Measurements from ENCODE around the gene CRTC3. TPM values are rescaled to one million over a fixed set of nuclear protein-coding genes. Genes with fewer than 3 reads are reported as not detected.
"Not testable (repeated sequence)": the region's sequence is repeated elsewhere in the genome, so short reads cannot be mapped to it uniquely, and the experiment has no call there.

CRTC3 gene
- total RNA-seq, 2 experiments from 2014 or later, result 28.9 to 30.3 TPM

GRCh38 chr15:90510781-90511180 is 18.9 kb upstream of the CRTC3 start:
- Mint-ChIP-seq H3K4me1 (peaks cover 13% of the 10 kb centered on the region), H3K27ac (peak overlapping the region; percentile 21), H3K36me3 (peaks cover 14% of the 10 kb centered on the region)
- DNase-seq, H3K4me3 Mint-ChIP-seq, H3K9me3 Mint-ChIP-seq, H3K27me3 Mint-ChIP-seq: not testable (repeated sequence)

DNA sequence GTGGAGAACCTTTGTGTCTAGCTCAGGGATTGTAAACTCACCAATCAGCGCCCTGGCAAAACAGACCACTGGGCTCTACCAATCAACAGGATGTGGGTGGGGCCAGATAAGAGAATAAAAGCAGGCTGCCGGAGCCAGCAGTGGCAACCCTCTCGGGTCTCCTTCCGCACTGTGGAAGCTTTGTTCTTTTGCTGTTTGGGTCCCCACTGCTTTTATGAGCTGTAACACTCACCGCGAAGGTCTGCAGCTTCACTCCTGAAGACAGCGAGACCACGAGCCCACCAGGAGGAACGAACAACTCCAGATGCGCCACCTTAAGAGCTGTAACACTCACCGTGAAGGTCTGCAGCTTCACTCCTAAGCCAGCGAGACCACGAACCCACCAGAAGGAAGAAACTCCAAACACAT is 18.5 kb upstream of the CRTC3 start:
- not testable (repeated sequence) for H3K27me3 Mint-ChIP-seq, H3K9me3 Mint-ChIP-seq
- Mint-ChIP-seq H3K36me3 (peaks cover 14% of the 10 kb centered on the region), H3K4me3 (peak overlapping the region; percentile 66), H3K4me1 (peaks cover 13% of the 10 kb centered on the region), H3K27ac (peak overlapping the region; percentile 21)
- DNase-seq, result peak; percentile 35

- no peak overlapping the region for H3K27ac Mint-ChIP-seq
- no peak overlapping the region for H3K4me3 Mint-ChIP-seq
- DNase-seq, result no peak
- peaks cover 13% of the 10 kb centered on the region for H3K4me1 Mint-ChIP-seq
- H3K27me3 Mint-ChIP-seq, result no peaks in the 10 kb centered on the region
- peaks cover 3% of the 10 kb centered on the region for H3K9me3 Mint-ChIP-seq
- H3K36me3 Mint-ChIP-seq, result peaks cover 12% of the 10 kb centered on the region
Measured at GRCh38 chr15:90512276-90512675, 17.4 kb upstream of the CRTC3 start.

DNA sequence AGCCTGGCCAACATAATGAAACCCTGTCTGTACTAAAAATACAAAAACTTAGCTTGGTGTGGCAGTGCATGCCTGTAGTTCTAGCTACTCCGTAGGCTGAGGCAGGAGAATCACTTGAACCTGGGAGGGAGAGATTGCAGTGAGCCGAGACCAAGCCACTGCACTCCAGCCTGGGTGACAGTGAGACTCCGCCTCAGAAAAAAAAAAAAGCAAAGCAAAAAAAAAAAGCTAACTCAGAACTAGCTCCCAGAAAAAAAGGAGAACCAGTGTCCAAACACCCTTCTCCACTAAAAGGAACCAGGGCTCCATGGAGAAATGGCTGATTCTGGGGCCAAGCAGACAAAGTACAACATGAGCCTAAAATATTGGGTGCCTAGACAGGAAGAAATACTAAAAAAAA is 16.7 kb upstream of the CRTC3 start:
- Mint-ChIP-seq H3K27me3 (no peaks in the 10 kb centered on the region), H3K4me3 (no peak overlapping the region), H3K4me1 (peaks cover 13% of the 10 kb centered on the region), H3K36me3 (peaks cover 11% of the 10 kb centered on the region), H3K27ac (no peak overlapping the region), H3K9me3 (peaks cover 3% of the 10 kb centered on the region)
- no peak for DNase-seq

DNA sequence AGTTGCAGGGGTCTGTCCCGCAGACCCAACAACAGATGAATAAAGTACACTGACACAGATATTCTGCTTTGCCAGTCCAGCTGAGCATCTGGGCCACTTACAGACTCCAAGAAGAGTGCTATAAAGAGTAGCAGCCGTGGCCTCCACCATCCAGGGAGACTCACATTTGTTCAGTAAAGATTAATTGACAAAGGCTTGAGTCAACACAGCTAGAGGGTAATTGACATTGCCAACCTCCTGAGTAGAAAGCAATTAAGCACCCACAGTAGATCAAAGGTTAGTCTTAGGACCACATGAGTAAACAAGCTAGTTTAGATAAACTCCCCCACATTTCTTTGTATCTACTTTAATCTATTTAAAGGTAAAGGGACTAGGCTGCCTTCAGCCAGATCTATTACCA is 16.3 kb upstream of the CRTC3 start:
- Mint-ChIP-seq H3K27ac (no peak overlapping the region), H3K27me3 (no peaks in the 10 kb centered on the region), H3K4me1 (peaks cover 13% of the 10 kb centered on the region), H3K36me3 (peaks cover 11% of the 10 kb centered on the region), H3K4me3 (no peak overlapping the region), H3K9me3 (peaks cover 3% of the 10 kb centered on the region)
- no peak for DNase-seq

DNA sequence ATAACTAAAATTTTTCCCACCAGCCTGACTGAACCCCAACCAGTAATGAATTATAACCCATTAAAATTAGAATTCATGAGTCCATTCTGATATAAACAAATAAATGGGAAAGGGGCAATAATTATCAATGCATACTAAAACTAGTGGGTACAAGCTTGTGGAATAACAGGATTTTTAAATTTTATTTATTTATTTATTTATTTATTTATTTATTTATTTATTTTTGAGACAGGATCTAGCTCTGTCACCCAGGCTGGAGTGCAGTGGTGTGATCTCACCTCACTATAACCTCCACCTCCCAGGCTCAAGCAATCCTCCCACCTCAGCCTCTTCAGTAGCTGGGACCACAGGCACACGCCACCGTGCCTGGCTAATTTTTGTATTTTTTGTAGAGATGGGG is 15.8 kb upstream of the CRTC3 start:
- DNase-seq, H3K27me3 Mint-ChIP-seq, H3K4me3 Mint-ChIP-seq, H3K9me3 Mint-ChIP-seq, H3K27ac Mint-ChIP-seq: not testable (repeated sequence)
- Mint-ChIP-seq H3K4me1 (peaks cover 13% of the 10 kb centered on the region), H3K36me3 (peaks cover 11% of the 10 kb centered on the region)

DNA sequence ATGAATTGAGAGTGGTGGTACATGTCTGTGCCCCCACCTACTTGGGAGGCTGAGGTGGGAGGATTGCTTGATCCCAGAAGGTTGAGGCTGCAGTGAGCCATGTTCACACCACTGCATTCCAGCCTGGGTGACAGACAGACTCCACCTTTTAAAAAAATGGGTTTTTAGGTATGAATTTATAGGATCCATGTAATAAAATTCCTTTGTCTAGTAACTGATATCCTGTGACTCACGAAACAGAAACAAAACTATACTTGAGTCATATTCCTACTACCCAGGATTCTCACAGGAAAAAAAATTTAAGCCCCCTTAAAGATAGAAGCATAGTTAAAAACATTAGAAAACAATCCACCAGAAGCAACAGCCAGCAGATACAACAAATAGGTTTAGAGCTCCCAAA is 10.0 kb upstream of the CRTC3 start:
- H3K36me3 Mint-ChIP-seq, result no peaks in the 10 kb centered on the region
- H3K4me1 Mint-ChIP-seq, result peaks cover 8% of the 10 kb centered on the region
- no peak for DNase-seq
- no peak overlapping the region for H3K27ac Mint-ChIP-seq
- no peaks in the 10 kb centered on the region for H3K27me3 Mint-ChIP-seq
- no peak overlapping the region for H3K4me3 Mint-ChIP-seq
- H3K9me3 Mint-ChIP-seq, result no peaks in the 10 kb centered on the region

GRCh38 chr15:90520365-90520764 is 9.4 kb upstream of the CRTC3 start:
- peaks cover 9% of the 10 kb centered on the region for H3K4me1 Mint-ChIP-seq
- no peak overlapping the region for H3K4me3 Mint-ChIP-seq
- H3K36me3 Mint-ChIP-seq, result no peaks in the 10 kb centered on the region
- H3K27me3 Mint-ChIP-seq, result no peaks in the 10 kb centered on the region
- DNase-seq, result no peak
- H3K9me3 Mint-ChIP-seq, result no peaks in the 10 kb centered on the region
- no peak overlapping the region for H3K27ac Mint-ChIP-seq

GRCh38 chr15:90523373-90523772 is 6.3 kb upstream of the CRTC3 start:
- no peak for DNase-seq
- Mint-ChIP-seq H3K4me3 (no peak overlapping the region), H3K27ac (no peak overlapping the region), H3K9me3 (no peaks in the 10 kb centered on the region), H3K27me3 (no peaks in the 10 kb centered on the region), H3K4me1 (peaks cover 10% of the 10 kb centered on the region), H3K36me3 (no peaks in the 10 kb centered on the region)

- not testable (repeated sequence) for H3K9me3 Mint-ChIP-seq, DNase-seq, H3K36me3 Mint-ChIP-seq, H3K27ac Mint-ChIP-seq, H3K4me3 Mint-ChIP-seq, H3K27me3 Mint-ChIP-seq
- H3K4me1 Mint-ChIP-seq, result peaks cover 16% of the 10 kb centered on the region
Measured at GRCh38 chr15:90524018-90524803, 5.5 kb upstream of the CRTC3 start.

- Mint-ChIP-seq H3K4me3 (peak overlapping the region; percentile 78), H3K36me3 (peaks cover 12% of the 10 kb centered on the region), H3K27me3 (no peaks in the 10 kb centered on the region), H3K27ac (peak overlapping the region; percentile 87), H3K9me3 (peaks cover 3% of the 10 kb centered on the region), H3K4me1 (peaks cover 41% of the 10 kb centered on the region)
- DNase-seq, result no peak
Measured at GRCh38 chr15:90529011-90529370, 732 bp upstream of the CRTC3 start.

DNA sequence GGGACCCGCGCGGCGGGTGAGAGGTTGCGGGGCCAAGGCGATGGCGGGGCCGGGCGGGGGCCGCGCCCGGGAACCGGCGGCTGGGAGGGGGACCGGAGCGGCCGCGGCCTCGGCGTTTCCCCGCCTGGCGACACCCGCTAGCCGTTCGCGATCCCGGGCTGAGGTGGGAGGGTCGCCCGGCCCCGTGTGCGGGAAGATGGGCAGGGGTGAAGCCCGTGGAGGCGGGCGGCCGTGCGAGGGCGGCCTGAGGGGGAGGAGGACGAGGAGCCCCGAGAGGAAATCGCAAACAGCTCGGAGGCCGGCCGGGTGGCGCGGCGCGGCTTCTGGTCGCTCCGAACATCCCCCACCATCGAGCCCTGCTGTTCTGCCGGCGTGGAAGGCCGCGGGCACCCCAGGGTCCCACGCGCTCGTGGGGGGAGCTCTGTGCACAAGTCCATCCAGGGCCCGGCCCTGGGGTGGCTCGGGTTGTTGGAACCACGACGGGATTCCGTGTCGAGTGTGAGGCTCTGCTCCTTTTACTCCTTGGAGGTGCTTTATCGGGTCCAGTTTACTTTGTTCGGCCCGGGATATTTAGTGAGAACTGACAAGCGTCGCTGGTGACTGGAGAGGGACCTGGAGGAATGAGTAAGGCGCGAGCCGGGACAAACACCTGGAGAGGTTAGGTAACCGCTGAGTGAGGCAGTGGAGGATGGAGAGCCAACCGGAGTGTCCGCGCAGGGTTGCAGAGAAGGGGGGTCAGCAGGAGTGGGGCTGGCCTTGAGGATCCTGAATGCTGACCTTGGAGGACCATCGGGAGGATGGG is 728 bp downstream of the CRTC3 start:
- no peaks in the 10 kb centered on the region for H3K27me3 Mint-ChIP-seq
- peaks cover 12% of the 10 kb centered on the region for H3K36me3 Mint-ChIP-seq
- peaks cover 3% of the 10 kb centered on the region for H3K9me3 Mint-ChIP-seq
- peak; percentile 62 for DNase-seq
- H3K4me1 Mint-ChIP-seq, result peaks cover 45% of the 10 kb centered on the region
- H3K27ac Mint-ChIP-seq, result peak overlapping the region; percentile 84
- H3K4me3 Mint-ChIP-seq, result peak overlapping the region; percentile 96

DNA sequence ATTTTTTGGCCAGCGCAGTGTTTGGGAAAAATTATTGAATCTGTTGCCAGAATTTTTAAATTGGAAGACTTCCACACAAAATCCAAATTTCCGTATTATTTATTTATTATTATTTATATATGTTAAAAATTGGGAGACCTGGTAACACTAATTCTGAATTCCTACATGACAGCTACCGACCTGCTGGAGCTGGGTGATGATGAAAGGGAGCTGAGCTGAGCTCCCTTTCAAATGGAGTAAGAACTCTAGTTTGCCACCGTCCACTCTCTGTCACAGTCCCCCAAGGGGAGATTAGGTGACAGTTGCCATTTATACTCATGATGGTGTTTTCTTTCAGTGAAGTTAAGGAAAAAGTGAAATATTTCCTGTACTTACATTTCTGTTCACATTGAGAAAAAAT is 1.4 kb downstream of the CRTC3 start:
- H3K4me3 Mint-ChIP-seq, result peak overlapping the region; percentile 96
- no peaks in the 10 kb centered on the region for H3K27me3 Mint-ChIP-seq
- H3K36me3 Mint-ChIP-seq, result peaks cover 12% of the 10 kb centered on the region
- H3K9me3 Mint-ChIP-seq, result peaks cover 3% of the 10 kb centered on the region
- H3K4me1 Mint-ChIP-seq, result peaks cover 52% of the 10 kb centered on the region
- no peak for DNase-seq
- peak overlapping the region; percentile 84 for H3K27ac Mint-ChIP-seq

DNA sequence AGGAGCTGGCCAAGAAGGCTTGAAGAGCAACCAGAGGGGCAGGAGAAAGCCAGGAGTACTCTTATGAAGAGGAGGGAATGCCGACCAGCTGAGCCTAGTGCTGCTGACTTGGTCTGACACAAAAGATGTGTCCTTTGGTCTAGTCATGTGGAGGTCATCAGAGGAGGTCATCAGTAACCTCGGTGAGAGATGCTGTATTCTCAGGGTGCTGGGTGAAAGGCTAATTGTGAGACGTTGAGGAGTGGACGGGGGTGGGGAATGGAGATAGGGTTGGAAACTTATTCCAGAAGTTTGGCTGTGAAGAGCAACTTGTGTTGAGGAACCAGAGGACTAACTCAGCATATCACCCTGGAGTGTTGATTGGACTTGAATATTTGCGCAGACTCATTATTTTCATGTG is 5.5 kb downstream of the CRTC3 start:
- peaks cover 3% of the 10 kb centered on the region for H3K9me3 Mint-ChIP-seq
- H3K4me1 Mint-ChIP-seq, result peaks cover 80% of the 10 kb centered on the region
- no peaks in the 10 kb centered on the region for H3K27me3 Mint-ChIP-seq
- no peak for DNase-seq
- H3K36me3 Mint-ChIP-seq, result peaks cover 34% of the 10 kb centered on the region
- H3K27ac Mint-ChIP-seq, result no peak overlapping the region
- no peak overlapping the region for H3K4me3 Mint-ChIP-seq

DNA sequence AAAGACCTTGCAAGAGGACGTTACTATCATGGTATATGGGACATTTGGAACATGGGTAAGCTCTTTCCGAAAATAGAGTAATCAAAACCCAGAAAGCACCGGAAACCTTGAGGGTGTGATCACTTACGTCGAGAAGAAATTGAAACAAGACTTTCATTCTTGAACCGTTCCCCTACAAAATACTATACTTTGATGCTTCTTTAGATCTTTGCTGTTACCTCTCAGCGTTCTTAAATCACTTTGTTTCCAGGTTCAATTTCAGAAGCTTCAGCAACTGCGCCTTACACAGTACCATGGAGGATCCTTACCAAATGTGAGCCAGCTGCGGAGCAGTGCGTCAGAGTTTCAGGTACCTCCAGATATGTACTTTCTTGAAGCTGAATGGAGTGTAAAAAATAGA is 10.1 kb downstream of the CRTC3 start:
- Mint-ChIP-seq H3K36me3 (peaks cover 41% of the 10 kb centered on the region), H3K4me1 (peaks cover 66% of the 10 kb centered on the region)
- peak; percentile 31 for DNase-seq

GRCh38 chr15:90540768-90541167 is 11.0 kb downstream of the CRTC3 start:
- H3K36me3 Mint-ChIP-seq, result peaks cover 51% of the 10 kb centered on the region

More for the DNA sequence above, 10.1 kb downstream of the CRTC3 start:
- Mint-ChIP-seq H3K27ac (peak overlapping the region; percentile 91), H3K4me3 (peak overlapping the region; percentile 77), H3K27me3 (no peaks in the 10 kb centered on the region), H3K9me3 (no peaks in the 10 kb centered on the region)

More at GRCh38 chr15:90540768-90541167, 11.0 kb downstream of the CRTC3 start:
- H3K27ac Mint-ChIP-seq, result peak overlapping the region; percentile 62
- peak overlapping the region; percentile 33 for H3K4me3 Mint-ChIP-seq
- peaks cover 67% of the 10 kb centered on the region for H3K4me1 Mint-ChIP-seq
- no peaks in the 10 kb centered on the region for H3K9me3 Mint-ChIP-seq
- no peak for DNase-seq
- no peaks in the 10 kb centered on the region for H3K27me3 Mint-ChIP-seq

Data from activated naive CD8-positive, alpha-beta T cell treated with anti-CD3 and anti-CD28 coated beads for 36 hours (primary cell).